ENCODE results near the gene DDX43. TPM values are rescaled to one million over a fixed set of nuclear protein-coding genes. Genes with fewer than 3 reads are reported as not detected.

Gene DDX43
- total and polyA plus RNA-seq, 10 of the 15 experiments (the other 5 are each of a cell fraction or from before 2014, with no cell fraction given): 0.12 TPM; not detected in 9

- TF ChIP-seq, protein P1, sequence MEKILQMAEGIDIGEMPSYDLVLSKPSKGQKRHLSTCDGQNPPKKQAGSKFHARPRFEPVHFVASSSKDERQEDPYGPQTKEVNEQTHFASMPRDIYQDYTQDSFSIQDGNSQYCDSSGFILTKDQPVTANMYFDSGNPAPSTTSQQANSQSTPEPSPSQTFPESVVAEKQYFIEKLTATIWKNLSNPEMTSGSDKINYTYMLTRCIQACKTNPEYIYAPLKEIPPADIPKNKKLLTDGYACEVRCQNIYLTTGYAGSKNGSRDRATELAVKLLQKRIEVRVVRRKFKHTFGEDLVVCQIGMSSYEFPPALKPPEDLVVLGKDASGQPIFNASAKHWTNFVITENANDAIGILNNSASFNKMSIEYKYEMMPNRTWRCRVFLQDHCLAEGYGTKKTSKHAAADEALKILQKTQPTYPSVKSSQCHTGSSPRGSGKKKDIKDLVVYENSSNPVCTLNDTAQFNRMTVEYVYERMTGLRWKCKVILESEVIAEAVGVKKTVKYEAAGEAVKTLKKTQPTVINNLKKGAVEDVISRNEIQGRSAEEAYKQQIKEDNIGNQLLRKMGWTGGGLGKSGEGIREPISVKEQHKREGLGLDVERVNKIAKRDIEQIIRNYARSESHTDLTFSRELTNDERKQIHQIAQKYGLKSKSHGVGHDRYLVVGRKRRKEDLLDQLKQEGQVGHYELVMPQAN (conservative IDR thresholded peaks at IDR 0.05): no peak
- no peak for TF ChIP-seq EP300 (IDR thresholded peaks at IDR 0.05; ENCODE audit: borderline replicate concordance in 1 of 2, control insufficient read depth in 1 of 2, low read depth in 2 of 2, low read length in 2 of 2)
- no peak for TF ChIP-seq IRF4 (IDR thresholded peaks at IDR 0.05; ENCODE audit: low read depth, low read length)
- TF ChIP-seq PML (IDR thresholded peaks at IDR 0.05; ENCODE audit: low read length): no peak
- TF ChIP-seq TAF1 (IDR thresholded peaks at IDR 0.05; ENCODE audit: borderline replicate concordance, low read depth, low read length): no peak
Observed at GRCh38 chr6:73364549-73364948, 30.1 kb upstream of the DDX43 start (continued).

DNA sequence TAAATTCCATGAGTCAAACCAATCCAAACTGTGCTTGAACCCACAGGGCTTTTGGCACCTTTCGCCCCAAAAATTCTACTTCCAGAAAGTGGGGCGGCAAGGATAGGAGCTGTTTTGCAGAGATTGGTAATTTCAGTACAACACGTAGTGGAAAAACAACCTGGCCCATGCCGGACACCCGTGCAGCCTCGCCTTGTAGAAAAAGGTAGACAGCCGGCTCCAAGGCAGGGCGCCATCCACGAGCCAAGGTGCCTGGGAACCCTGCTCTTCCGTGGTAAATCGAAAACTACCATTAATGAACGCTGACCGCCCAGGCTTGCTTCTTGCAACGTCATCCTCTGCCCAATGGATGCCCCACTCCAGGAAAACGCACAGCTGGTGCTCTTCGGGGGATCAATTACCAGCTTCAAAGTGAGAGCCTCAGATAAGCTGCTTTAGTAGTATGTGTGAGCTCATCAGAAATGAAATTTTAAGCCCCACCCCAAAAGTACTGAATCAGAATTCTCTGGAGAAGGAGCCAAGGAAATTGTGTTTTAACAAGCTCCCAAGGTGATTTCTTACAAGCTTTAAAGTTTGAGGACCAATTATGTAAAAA, 26.8 kb upstream of the DDX43 start:
- Histone ChIP-seq H3K9ac (ENCODE audit: control insufficient read depth, insufficient read depth, low read length) (no peak overlapping the region), H3K36me3 (ENCODE audit: control insufficient read depth in 2 of 2, insufficient read depth in 2 of 2, low read length in 1 of 2) (no peaks in the 10 kb centered on the region), H3K4me1 (ENCODE audit: control insufficient read depth, insufficient read depth, low read length) (no peaks in the 10 kb centered on the region), H3K79me2 (ENCODE audit: control insufficient read depth, insufficient read depth, low read length) (no peaks in the 10 kb centered on the region), H4K20me1 (ENCODE audit: control insufficient read depth, insufficient read depth) (no peaks in the 10 kb centered on the region), H2AFZ (ENCODE audit: control insufficient read depth, low read depth, low read length) (no peak overlapping the region), H3K9me3 (replicated peaks; ENCODE audit: control insufficient read depth, insufficient read depth, low read length) (no peaks in the 10 kb centered on the region; the same call in 2 of the 3 replicates), H3K4me3 (no peak overlapping the region), H3K27ac (ENCODE audit: control insufficient read depth, insufficient read depth) (no peak overlapping the region), H3K4me2 (ENCODE audit: control insufficient read depth, insufficient read depth) (no peak overlapping the region), H3K27me3 (replicated peaks in 1 of 2; ENCODE audit: control insufficient read depth in 2 of 2, insufficient read depth in 2 of 2, low read length in 1 of 2) (0 out of 4 replicates have a peak, but pooled peaks cover 0 to 3% of the 10 kb centered on the region in 2 experiments)
- ChIA-PET POLR2A (interaction anchor here (0.5 kb wide), 1 partner anchor 71 kb away, joined by 6 read pairs; no protein-coding TSS in a partner anchor), RAD21 (ENCODE audit: unreplicated experiment) (no interaction called here), SMC1A (ENCODE audit: uncharacterized antibody, unreplicated experiment) (no interaction called here), CTCF (interaction anchor here (1.0 kb wide), 1 partner anchor 83 kb away, joined by 3 read pairs; no protein-coding TSS in a partner anchor)
- WGBS (ENCODE audit: insufficient coverage, insufficient replicate concordance, low lambda C conversion rate, missing lambda C conversion rate): 45% methylated on average over 16 of the region's 16 CpGs
- in situ Hi-C loops (cut with MboI) (no loop called here), intact Hi-C loops (cut with micrococcal nuclease; ENCODE audit: unreplicated experiment) (no loop called here)
- no peak for FAIRE-seq
- TF ChIP-seq RELA (IDR thresholded peaks at IDR 0.05; ENCODE audit: borderline replicate concordance, partially characterized antibody) (no peak), BRCA1 (IDR thresholded peaks at IDR 0.05; ENCODE audit: low read depth, low read length) (no peak), CREM (IDR thresholded peaks at IDR 0.05; ENCODE audit: low read depth) (no peak), SP1 (IDR thresholded peaks at IDR 0.05; ENCODE audit: low read depth, low read length) (no peak), ZNF274 (IDR thresholded peaks at IDR 0.05; ENCODE audit: insufficient read depth, insufficient read length) (no peak), RELB (IDR thresholded peaks at IDR 0.05; ENCODE audit: low read depth) (no peak), CREB1 (IDR thresholded peaks at IDR 0.05; ENCODE audit: low read depth) (no peak), EED (IDR thresholded peaks at IDR 0.05; ENCODE audit: low read depth) (no peak)
- TF ChIP-seq, protein P2, sequence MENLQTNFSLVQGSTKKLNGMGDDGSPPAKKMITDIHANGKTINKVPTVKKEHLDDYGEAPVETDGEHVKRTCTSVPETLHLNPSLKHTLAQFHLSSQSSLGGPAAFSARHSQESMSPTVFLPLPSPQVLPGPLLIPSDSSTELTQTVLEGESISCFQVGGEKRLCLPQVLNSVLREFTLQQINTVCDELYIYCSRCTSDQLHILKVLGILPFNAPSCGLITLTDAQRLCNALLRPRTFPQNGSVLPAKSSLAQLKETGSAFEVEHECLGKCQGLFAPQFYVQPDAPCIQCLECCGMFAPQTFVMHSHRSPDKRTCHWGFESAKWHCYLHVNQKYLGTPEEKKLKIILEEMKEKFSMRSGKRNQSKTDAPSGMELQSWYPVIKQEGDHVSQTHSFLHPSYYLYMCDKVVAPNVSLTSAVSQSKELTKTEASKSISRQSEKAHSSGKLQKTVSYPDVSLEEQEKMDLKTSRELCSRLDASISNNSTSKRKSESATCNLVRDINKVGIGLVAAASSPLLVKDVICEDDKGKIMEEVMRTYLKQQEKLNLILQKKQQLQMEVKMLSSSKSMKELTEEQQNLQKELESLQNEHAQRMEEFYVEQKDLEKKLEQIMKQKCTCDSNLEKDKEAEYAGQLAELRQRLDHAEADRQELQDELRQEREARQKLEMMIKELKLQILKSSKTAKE (IDR thresholded peaks at IDR 0.05; ENCODE audit: low read depth, poor library complexity, severe bottlenecking): no peak
- BruUV-seq (replicated peaks): no TSS peak
- no peak for ATAC-seq
- DNase-seq (ENCODE audit: low read depth, low spot score): no peak
